Right atrium auricular region (tissue), 2 donors: Measurements from ENCODE around the gene LRAT. TPM values are rescaled to one million over a fixed set of nuclear protein-coding genes. Genes with fewer than 3 reads are reported as not detected.

ENCODE experiments used
- DNase-seq: peaks from one replicate; pipeline ENCODE4 v3.0.0-alpha.2; 2019; ENCODE audit warnings: low spot score
- H3K27ac ChIP-seq, 2 donors: fragments of 200-600 bp; sonication (generic); 1 replicate in 1 of 2; 2 replicates in 1 of 2; pipeline ENCODE4 v1.5.1; 2016 to 2019
- H3K27me3 ChIP-seq, 2 donors: fragments of 200-600 bp; sonication (generic); one replicate each; pipeline versions ENCODE4 v1.5.1 to v1.6.0; 2017 to 2019
- H3K36me3 ChIP-seq: fragments of 200-600 bp; sonication (generic); one replicate; pipeline ENCODE4 v1.5.1; 2016
- H3K4me1 ChIP-seq, 2 donors: fragments of 200-600 bp; sonication (generic); one replicate each; pipeline versions ENCODE4 v1.5.1 to v1.6.0; 2017 to 2019
- H3K4me3 ChIP-seq, 2 donors: fragments of 200-600 bp; sonication (generic); 1 replicate in 1 of 2; 2 replicates in 1 of 2; pipeline ENCODE4 v1.5.1; 2017 to 2019; ENCODE audit warnings: mild to moderate bottlenecking in 1 of 2, moderate library complexity in 1 of 2
- H3K9me3 ChIP-seq, 2 donors: fragments of 200-600 bp; sonication (generic); one replicate each; pipeline ENCODE4 v1.5.1; 2019
- CTCF ChIP-seq, 2 donors: fragments of 200-600 bp; sonication (generic); IDR thresholded peaks; one replicate each; pipeline ENCODE4 v1.5.1; 2019; ENCODE audit warnings: antibody characterized with exemption in 2 of 2
- total RNA-seq, 2 donors: library from RNA; depleted of rRNA; stranded (reverse); fragments of >200 nt; gene quantifications; one replicate each; pipeline ENCODE4 v1.1.0, GENCODE V29; 2016

Gene LRAT
- total RNA-seq, 2 donors from 2014 or later, result 0.15 to 0.35 TPM

- no peak for TF ChIP-seq CTCF (IDR thresholded peaks at IDR 0.05)
- H3K4me3 ChIP-seq, result no peak overlapping the region
- H3K4me1 ChIP-seq, result peaks cover 0 to 26% of the 10 kb centered on the region in 2 donors
- DNase-seq, result no peak
- peaks cover 11 to 13% of the 10 kb centered on the region in 2 donors for H3K27me3 ChIP-seq
- H3K9me3 ChIP-seq, result no peaks in the 10 kb centered on the region
- no peak overlapping the region for H3K27ac ChIP-seq
- no peaks in the 10 kb centered on the region for H3K36me3 ChIP-seq
These were observed 2.6 kb upstream of the LRAT start for GRCh38 chr4:154741131-154741665.

GRCh38 chr4:154741922-154742850 is 1.6 kb upstream of the LRAT start:
- Histone ChIP-seq H3K27ac (no peak overlapping the region), H3K27me3 (peaks cover 11 to 13% of the 10 kb centered on the region in 2 donors), H3K4me3 (peak overlapping the region in 1 of 2 donors; percentile 48), H3K36me3 (no peaks in the 10 kb centered on the region), H3K4me1 (peaks cover 0 to 26% of the 10 kb centered on the region in 2 donors), H3K9me3 (no peaks in the 10 kb centered on the region)
- TF ChIP-seq CTCF (IDR thresholded peaks at IDR 0.05), result no peak
- no peak for DNase-seq

- Histone ChIP-seq H3K27me3 (peaks cover 11 to 13% of the 10 kb centered on the region in 2 donors), H3K27ac (no peak overlapping the region), H3K9me3 (no peaks in the 10 kb centered on the region), H3K4me1 (peaks cover 0 to 26% of the 10 kb centered on the region in 2 donors), H3K4me3 (peak overlapping the region in 1 of 2 donors; percentile 48), H3K36me3 (no peaks in the 10 kb centered on the region)
- TF ChIP-seq CTCF (IDR thresholded peaks at IDR 0.05), result no peak
- no peak for DNase-seq
These were observed 634 bp downstream of the LRAT start for GRCh38 chr4:154744341-154744926.

GRCh38 chr4:154757713-154758112 is 13.9 kb downstream of the LRAT start:
- Histone ChIP-seq H3K9me3 (no peaks in the 10 kb centered on the region), H3K27me3 (no peaks in the 10 kb centered on the region), H3K4me1 (no peaks in the 10 kb centered on the region), H3K27ac (no peak overlapping the region), H3K4me3 (no peak overlapping the region), H3K36me3 (no peaks in the 10 kb centered on the region)
- DNase-seq, result no peak
- TF ChIP-seq CTCF (IDR thresholded peaks at IDR 0.05), result no peak

GRCh38 chr4:154760895-154761294 is 17.1 kb downstream of the LRAT start:
- H3K4me3 ChIP-seq, result no peak overlapping the region
- TF ChIP-seq CTCF (IDR thresholded peaks at IDR 0.05), result no peak
- DNase-seq, result no peak

More at GRCh38 chr4:154760895-154761294, 17.1 kb downstream of the LRAT start:
- H3K9me3 ChIP-seq, result no peaks in the 10 kb centered on the region
- no peak overlapping the region for H3K27ac ChIP-seq
- H3K4me1 ChIP-seq, result no peaks in the 10 kb centered on the region
- no peaks in the 10 kb centered on the region for H3K27me3 ChIP-seq
- H3K36me3 ChIP-seq, result no peaks in the 10 kb centered on the region
